ENCODE results near the gene ACTL8.
A peak's percentile ranks its signal among the peaks of the same experiment; 100 is the strongest.

The ACTL8 gene

GRCh38 chr1:17845583-17845982, 90.5 kb downstream of the ACTL8 start:
- no CpG with 5 or more reads among the region's 4 CpGs for WGBS (ENCODE audit: extremely low coverage, insufficient coverage, low lambda C conversion rate)
- H3K23ac ChIP-seq (ENCODE audit: low read length), result no peak overlapping the region
- H3K4me1 ChIP-seq (ENCODE audit: control insufficient read depth, low read depth, low read length), result no peaks in the 10 kb centered on the region
- H3K56ac ChIP-seq (ENCODE audit: low read length), result no peak overlapping the region
- DNase-seq, result no peak
- no peaks in the 10 kb centered on the region for H3K27me3 ChIP-seq (ENCODE audit: insufficient read depth, low read length, poor library complexity)
- no peak overlapping the region for H2AK5ac ChIP-seq (ENCODE audit: low read length)
- no peak overlapping the region for H4K8ac ChIP-seq (ENCODE audit: low read depth, low read length)
- H2BK15ac ChIP-seq (replicated peaks; ENCODE audit: low read depth), result no peak overlapping the region
- H3K79me1 ChIP-seq (ENCODE audit: low read length), result no peaks in the 10 kb centered on the region
- H3K79me2 ChIP-seq (ENCODE audit: control insufficient read depth, insufficient read depth, low read length), result no peaks in the 10 kb centered on the region
- no peak overlapping the region for H2BK5ac ChIP-seq (ENCODE audit: low read length)
- no peak overlapping the region for H4K5ac ChIP-seq (ENCODE audit: low read length)
- no peak overlapping the region for H2BK120ac ChIP-seq (ENCODE audit: low read depth, low read length)
- no peak overlapping the region for H3K4ac ChIP-seq (ENCODE audit: low read depth, low read length)
- no peak overlapping the region for H3K4me3 ChIP-seq (ENCODE audit: low read length)
- H3K4me2 ChIP-seq (ENCODE audit: low read length), result no peak overlapping the region
- H3K9ac ChIP-seq (ENCODE audit: low read length), result no peak overlapping the region
- no peaks in the 10 kb centered on the region for H3K36me3 ChIP-seq (ENCODE audit: control insufficient read depth, insufficient read depth, low read length)
- no peak overlapping the region for H3K27ac ChIP-seq (ENCODE audit: low read depth, low read length)
- H3K18ac ChIP-seq (ENCODE audit: low read length), result no peak overlapping the region

DNA sequence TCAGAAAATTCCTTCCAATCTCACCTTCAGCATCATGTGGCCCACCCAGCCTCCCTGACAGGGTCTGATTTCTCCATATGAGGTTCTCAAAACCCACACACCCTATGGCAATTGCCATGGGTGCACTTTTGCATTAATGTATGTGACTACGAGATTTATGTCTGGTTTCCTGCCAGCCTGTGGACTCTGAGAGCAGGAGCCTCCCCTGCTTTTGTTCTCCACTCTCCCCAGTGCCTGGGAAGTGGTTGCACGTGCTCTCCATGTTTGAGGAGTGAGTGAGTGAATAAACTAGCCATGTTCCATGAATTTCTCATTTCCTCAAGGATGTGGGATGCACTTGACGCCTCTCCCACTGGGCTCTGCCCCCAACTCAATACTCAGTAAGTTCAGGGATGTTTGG, 91.2 kb downstream of the ACTL8 start:
- Histone ChIP-seq H3K79me2 (ENCODE audit: control insufficient read depth, insufficient read depth, low read length) (no peaks in the 10 kb centered on the region), H3K4ac (ENCODE audit: low read depth, low read length) (no peak overlapping the region), H3K4me3 (ENCODE audit: low read length) (no peak overlapping the region), H3K36me3 (ENCODE audit: control insufficient read depth, insufficient read depth, low read length) (no peaks in the 10 kb centered on the region), H2BK120ac (ENCODE audit: low read depth, low read length) (no peak overlapping the region), H2BK15ac (replicated peaks; ENCODE audit: low read depth) (no peak overlapping the region), H3K27me3 (ENCODE audit: insufficient read depth, low read length, poor library complexity) (no peaks in the 10 kb centered on the region), H3K27ac (ENCODE audit: low read depth, low read length) (no peak overlapping the region), H3K4me2 (ENCODE audit: low read length) (no peak overlapping the region), H2AK5ac (ENCODE audit: low read length) (no peak overlapping the region), H2BK5ac (ENCODE audit: low read length) (no peak overlapping the region), H4K5ac (ENCODE audit: low read length) (no peak overlapping the region), H3K18ac (ENCODE audit: low read length) (no peak overlapping the region), H3K9ac (ENCODE audit: low read length) (no peak overlapping the region), H3K23ac (ENCODE audit: low read length) (no peak overlapping the region), H4K8ac (ENCODE audit: low read depth, low read length) (no peak overlapping the region), H3K4me1 (ENCODE audit: control insufficient read depth, low read depth, low read length) (no peaks in the 10 kb centered on the region), H3K79me1 (ENCODE audit: low read length) (no peaks in the 10 kb centered on the region), H3K56ac (ENCODE audit: low read length) (no peak overlapping the region)
- DNase-seq, result no peak
- WGBS (ENCODE audit: extremely low coverage, insufficient coverage, low lambda C conversion rate), result no CpG with 5 or more reads among the region's 3 CpGs

GRCh38 chr1:17847111-17847510, 92.0 kb downstream of the ACTL8 start:
- Histone ChIP-seq H3K36me3 (ENCODE audit: control insufficient read depth, insufficient read depth, low read length) (no peaks in the 10 kb centered on the region), H3K27ac (ENCODE audit: low read depth, low read length) (no peak overlapping the region), H3K79me2 (ENCODE audit: control insufficient read depth, insufficient read depth, low read length) (no peaks in the 10 kb centered on the region), H3K18ac (ENCODE audit: low read length) (no peak overlapping the region), H3K27me3 (ENCODE audit: insufficient read depth, low read length, poor library complexity) (no peaks in the 10 kb centered on the region), H4K5ac (ENCODE audit: low read length) (no peak overlapping the region), H2BK5ac (ENCODE audit: low read length) (no peak overlapping the region), H2BK120ac (ENCODE audit: low read depth, low read length) (no peak overlapping the region), H3K56ac (ENCODE audit: low read length) (no peak overlapping the region), H3K4me2 (ENCODE audit: low read length) (no peak overlapping the region), H3K4ac (ENCODE audit: low read depth, low read length) (no peak overlapping the region), H2AK5ac (ENCODE audit: low read length) (no peak overlapping the region), H3K79me1 (ENCODE audit: low read length) (no peaks in the 10 kb centered on the region), H3K4me3 (ENCODE audit: low read length) (no peak overlapping the region), H3K4me1 (ENCODE audit: control insufficient read depth, low read depth, low read length) (no peaks in the 10 kb centered on the region), H3K23ac (ENCODE audit: low read length) (no peak overlapping the region), H3K9ac (ENCODE audit: low read length) (no peak overlapping the region), H2BK15ac (replicated peaks; ENCODE audit: low read depth) (no peak overlapping the region), H4K8ac (ENCODE audit: low read depth, low read length) (no peak overlapping the region)
- WGBS (ENCODE audit: extremely low coverage, insufficient coverage, low lambda C conversion rate), result no CpG with 5 or more reads among the region's 3 CpGs
- DNase-seq, result no peak

DNA sequence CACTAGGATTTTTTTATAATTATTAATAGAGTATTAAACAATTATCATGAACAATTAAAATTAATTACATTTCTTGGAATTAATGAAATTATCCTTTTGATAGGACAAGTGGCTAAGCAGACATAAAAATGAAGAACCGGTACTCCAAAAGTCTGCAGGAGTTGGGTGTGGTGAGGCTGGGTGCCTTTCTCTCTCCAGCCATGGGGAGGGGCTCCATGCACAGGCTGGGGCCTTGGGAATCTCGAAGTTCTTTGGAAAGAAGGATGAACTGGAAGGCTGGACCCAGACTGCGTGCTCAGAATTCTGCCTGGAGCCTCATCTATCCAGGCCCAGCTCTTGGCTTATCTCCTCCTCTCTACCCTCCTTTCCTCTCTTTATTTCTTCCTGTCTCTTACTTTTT, 94.1 kb downstream of the ACTL8 start:
- no peak overlapping the region for H3K4ac ChIP-seq (ENCODE audit: low read depth, low read length)
- no peak overlapping the region for H3K18ac ChIP-seq (ENCODE audit: low read length)
- H3K4me1 ChIP-seq (ENCODE audit: control insufficient read depth, low read depth, low read length), result no peaks in the 10 kb centered on the region
- no peaks in the 10 kb centered on the region for H3K79me2 ChIP-seq (ENCODE audit: control insufficient read depth, insufficient read depth, low read length)
- no peak overlapping the region for H4K8ac ChIP-seq (ENCODE audit: low read depth, low read length)
- no peak overlapping the region for H3K9ac ChIP-seq (ENCODE audit: low read length)
- no peaks in the 10 kb centered on the region for H3K79me1 ChIP-seq (ENCODE audit: low read length)
- no peak overlapping the region for H3K4me3 ChIP-seq (ENCODE audit: low read length)
- H4K5ac ChIP-seq (ENCODE audit: low read length), result no peak overlapping the region
- DNase-seq, result peak; percentile 30
- no peak overlapping the region for H3K23ac ChIP-seq (ENCODE audit: low read length)
- H2BK15ac ChIP-seq (replicated peaks; ENCODE audit: low read depth), result no peak overlapping the region
- no peak overlapping the region for H3K27ac ChIP-seq (ENCODE audit: low read depth, low read length)
- H3K36me3 ChIP-seq (ENCODE audit: control insufficient read depth, insufficient read depth, low read length), result no peaks in the 10 kb centered on the region
- no peak overlapping the region for H2AK5ac ChIP-seq (ENCODE audit: low read length)
- H3K27me3 ChIP-seq (ENCODE audit: insufficient read depth, low read length, poor library complexity), result no peaks in the 10 kb centered on the region
- no peak overlapping the region for H3K56ac ChIP-seq (ENCODE audit: low read length)
- H2BK120ac ChIP-seq (ENCODE audit: low read depth, low read length), result no peak overlapping the region
- H3K4me2 ChIP-seq (ENCODE audit: low read length), result no peak overlapping the region
- no peak overlapping the region for H2BK5ac ChIP-seq (ENCODE audit: low read length)
- WGBS (ENCODE audit: extremely low coverage, insufficient coverage, low lambda C conversion rate), result no CpG with 5 or more reads among the region's 3 CpGs

- H2AK5ac ChIP-seq (ENCODE audit: low read length), result no peak overlapping the region
- WGBS (ENCODE audit: extremely low coverage, insufficient coverage, low lambda C conversion rate), result no CpG with 5 or more reads among the region's 8 CpGs
- no peaks in the 10 kb centered on the region for H3K79me2 ChIP-seq (ENCODE audit: control insufficient read depth, insufficient read depth, low read length)
- no peak overlapping the region for H2BK15ac ChIP-seq (replicated peaks; ENCODE audit: low read depth)
- H3K79me1 ChIP-seq (ENCODE audit: low read length), result no peaks in the 10 kb centered on the region
- no peaks in the 10 kb centered on the region for H3K36me3 ChIP-seq (ENCODE audit: control insufficient read depth, insufficient read depth, low read length)
- no peak overlapping the region for H2BK5ac ChIP-seq (ENCODE audit: low read length)
- no peak for DNase-seq
- H2BK120ac ChIP-seq (ENCODE audit: low read depth, low read length), result no peak overlapping the region
- no peak overlapping the region for H3K9ac ChIP-seq (ENCODE audit: low read length)
- no peak overlapping the region for H3K23ac ChIP-seq (ENCODE audit: low read length)
- no peak overlapping the region for H3K4me3 ChIP-seq (ENCODE audit: low read length)
- H3K4me1 ChIP-seq (ENCODE audit: control insufficient read depth, low read depth, low read length), result no peaks in the 10 kb centered on the region
- no peak overlapping the region for H3K4me2 ChIP-seq (ENCODE audit: low read length)
- H3K18ac ChIP-seq (ENCODE audit: low read length), result no peak overlapping the region
- H4K8ac ChIP-seq (ENCODE audit: low read depth, low read length), result no peak overlapping the region
- H3K4ac ChIP-seq (ENCODE audit: low read depth, low read length), result no peak overlapping the region
- no peak overlapping the region for H3K27ac ChIP-seq (ENCODE audit: low read depth, low read length)
- H3K27me3 ChIP-seq (ENCODE audit: insufficient read depth, low read length, poor library complexity), result no peaks in the 10 kb centered on the region
- no peak overlapping the region for H4K5ac ChIP-seq (ENCODE audit: low read length)
- no peak overlapping the region for H3K56ac ChIP-seq (ENCODE audit: low read length)
Observed at GRCh38 chr1:17851056-17851455, 95.9 kb downstream of the ACTL8 start.

- no CpG with 5 or more reads among the region's 5 CpGs for WGBS (ENCODE audit: extremely low coverage, insufficient coverage, low lambda C conversion rate)
- no peak overlapping the region for H3K9ac ChIP-seq (ENCODE audit: low read length)
Observed at GRCh38 chr1:17852383-17852782, 97.2 kb downstream of the ACTL8 start.

More at GRCh38 chr1:17852383-17852782, 97.2 kb downstream of the ACTL8 start:
- Histone ChIP-seq H3K18ac (ENCODE audit: low read length) (no peak overlapping the region), H3K79me1 (ENCODE audit: low read length) (no peaks in the 10 kb centered on the region), H3K27me3 (ENCODE audit: insufficient read depth, low read length, poor library complexity) (no peaks in the 10 kb centered on the region), H2BK5ac (ENCODE audit: low read length) (no peak overlapping the region), H4K8ac (ENCODE audit: low read depth, low read length) (no peak overlapping the region), H3K4me3 (ENCODE audit: low read length) (no peak overlapping the region), H3K23ac (ENCODE audit: low read length) (no peak overlapping the region), H2BK15ac (replicated peaks; ENCODE audit: low read depth) (no peak overlapping the region), H3K4ac (ENCODE audit: low read depth, low read length) (no peak overlapping the region), H4K5ac (ENCODE audit: low read length) (no peak overlapping the region), H3K36me3 (ENCODE audit: control insufficient read depth, insufficient read depth, low read length) (no peaks in the 10 kb centered on the region), H3K56ac (ENCODE audit: low read length) (no peak overlapping the region), H2AK5ac (ENCODE audit: low read length) (no peak overlapping the region), H3K4me2 (ENCODE audit: low read length) (no peak overlapping the region), H3K79me2 (ENCODE audit: control insufficient read depth, insufficient read depth, low read length) (no peaks in the 10 kb centered on the region), H3K27ac (ENCODE audit: low read depth, low read length) (no peak overlapping the region), H2BK120ac (ENCODE audit: low read depth, low read length) (no peak overlapping the region), H3K4me1 (ENCODE audit: control insufficient read depth, low read depth, low read length) (no peaks in the 10 kb centered on the region)
- DNase-seq, result no peak
